Measurements from ENCODE around the gene CSF2.

The CSF2 gene

GRCh38 chr5:132073231-132074013, at the start of gene CSF2:
Gene CSF2, plus strand, starts transcription at chr5:132073789. Its CDS starts 35 bp downstream, at chr5:132073824.
- DNase-seq = no peak

GRCh38 chr5:132024117-132024435, 49.5 kb upstream of the CSF2 start:
- DNase-seq = no peak

GRCh38 chr5:132024789-132025402, 48.7 kb upstream of the CSF2 start:
- DNase-seq = no peak

GRCh38 chr5:132025403-132025971, 48.1 kb upstream of the CSF2 start:
- DNase-seq = no peak

DNA sequence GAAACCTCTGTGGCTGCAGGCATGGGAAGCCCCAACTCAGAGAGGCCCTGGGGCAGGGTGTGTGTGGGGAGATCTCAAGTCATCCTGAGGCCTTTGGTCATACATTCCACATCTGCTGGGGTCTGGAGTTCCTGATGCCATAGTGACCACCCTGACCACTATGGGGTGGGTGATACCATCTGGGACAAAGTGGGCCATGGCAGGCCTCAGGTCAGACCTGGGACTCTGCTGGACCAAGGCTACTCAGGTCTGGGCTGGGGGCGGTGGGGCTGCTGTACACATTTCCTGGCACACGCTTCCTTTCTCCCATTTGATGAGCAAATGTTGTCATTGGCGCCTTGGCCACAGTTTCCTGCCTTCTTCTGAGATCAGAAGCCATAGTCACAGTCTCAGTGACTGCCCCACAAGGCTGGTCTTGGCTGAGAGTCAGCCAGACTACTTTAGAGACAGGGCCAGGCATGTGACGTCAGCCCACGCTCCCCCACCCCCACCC, 47.0 kb upstream of the CSF2 start:
- DNase-seq = no peak

DNA sequence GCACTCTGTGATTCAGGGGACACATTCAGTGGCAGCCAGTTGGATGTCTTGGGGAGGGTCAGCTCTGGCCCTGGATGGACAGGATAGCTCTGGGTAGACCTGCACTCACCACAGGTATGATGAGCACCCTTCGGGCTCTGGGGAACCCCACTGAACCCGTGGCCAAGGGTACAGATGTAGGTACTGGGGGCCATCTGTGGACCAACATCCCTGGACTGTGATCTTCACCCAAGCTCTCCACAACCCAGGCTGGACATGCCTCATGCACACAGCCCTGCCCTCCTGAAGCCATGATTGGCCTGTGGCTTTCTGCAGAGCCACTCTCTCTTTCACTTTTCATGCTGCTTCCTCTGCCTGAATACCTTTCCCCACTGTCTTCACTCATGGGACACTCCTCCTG, 46.6 kb upstream of the CSF2 start:
- DNase-seq = no peak

- DNase-seq = no peak
These were observed 43.8 kb upstream of the CSF2 start for GRCh38 chr5:132029609-132030330.

DNA sequence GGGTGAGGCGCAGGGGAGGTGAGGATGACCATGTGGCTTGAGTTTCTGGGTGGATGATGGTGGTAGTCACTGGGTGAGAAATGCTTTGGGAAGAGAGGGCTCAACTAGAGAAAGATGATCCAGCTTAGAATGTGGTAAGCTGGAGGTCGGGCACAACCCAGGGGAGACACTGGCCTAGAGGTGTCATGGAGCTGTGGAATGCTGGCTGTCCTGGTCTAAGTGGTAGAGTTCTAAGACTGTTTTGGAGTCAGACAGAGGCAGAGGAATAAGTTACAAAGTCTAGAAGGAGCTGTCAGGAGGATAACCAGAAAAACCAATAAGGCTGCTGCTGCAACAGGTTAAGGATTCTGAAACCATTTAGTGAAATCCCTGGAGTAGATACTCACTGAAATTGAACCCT, 43.0 kb upstream of the CSF2 start:
- DNase-seq = no peak

DNA sequence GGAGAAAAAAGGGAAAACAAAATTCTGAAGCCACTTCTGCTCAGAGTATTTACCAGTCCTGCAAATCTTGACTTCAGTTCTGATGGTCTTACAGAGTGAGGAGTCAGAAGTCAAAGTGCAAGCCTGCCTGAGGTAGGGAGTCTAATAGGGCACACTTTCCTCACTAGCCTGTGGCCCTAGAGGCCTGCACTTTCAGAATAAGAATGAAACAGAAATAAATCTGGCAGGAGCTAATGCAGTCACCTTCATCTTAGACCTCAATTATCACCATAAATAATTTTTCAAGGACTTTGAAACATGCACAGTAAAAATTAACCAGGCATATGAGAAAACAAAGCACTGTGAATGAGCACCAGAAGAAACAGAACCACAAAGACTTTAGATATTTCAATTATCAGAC, 41.4 kb upstream of the CSF2 start:
- DNase-seq = no peak

DNA sequence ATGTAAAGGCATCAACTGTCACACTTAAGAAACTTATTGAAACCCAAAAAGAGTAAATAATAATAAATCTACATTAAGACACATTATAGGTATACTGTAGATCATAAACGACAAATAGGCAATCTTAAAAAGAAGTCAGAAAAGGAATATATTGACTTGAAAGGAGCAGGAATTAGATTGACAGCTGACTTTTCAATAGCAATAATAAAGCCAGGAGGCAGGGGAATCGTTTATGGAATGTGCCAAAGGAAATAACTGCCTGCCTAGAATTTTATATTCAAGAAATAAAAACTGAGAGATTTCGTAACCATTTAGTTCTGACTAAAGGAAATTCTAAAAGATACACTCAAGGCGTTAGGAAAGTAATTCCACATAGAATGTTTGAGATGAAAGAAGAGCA, 40.5 kb upstream of the CSF2 start:
- no peak for DNase-seq

GRCh38 chr5:132037353-132037752, 36.2 kb upstream of the CSF2 start:
- DNase-seq = no peak

- DNase-seq = no peak
These were observed 29.4 kb upstream of the CSF2 start for GRCh38 chr5:132044207-132044606.

DNA sequence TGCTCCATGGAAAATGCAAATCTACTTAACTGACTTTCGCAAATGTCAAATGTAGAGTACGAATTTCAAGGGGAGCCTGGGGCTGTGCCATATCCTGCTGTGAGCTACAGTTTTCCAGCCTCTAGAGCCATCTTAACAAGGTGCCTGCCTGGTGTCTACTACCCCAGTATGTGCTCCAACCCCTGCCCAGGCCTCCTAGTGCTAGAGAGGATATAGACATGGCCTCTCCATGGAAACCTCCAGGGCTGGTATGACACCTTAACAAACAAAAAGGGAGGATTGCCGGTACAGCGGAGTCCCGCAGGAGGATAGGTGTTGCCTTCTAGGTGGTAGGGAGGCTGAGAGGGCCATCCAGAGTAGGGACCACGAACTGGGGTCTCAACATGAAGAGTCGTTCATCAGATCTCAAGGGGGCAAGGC, 26.7 kb upstream of the CSF2 start:
- DNase-seq = no peak

- DNase-seq = no peak
These were observed 24.5 kb upstream of the CSF2 start for GRCh38 chr5:132049093-132049492.

DNA sequence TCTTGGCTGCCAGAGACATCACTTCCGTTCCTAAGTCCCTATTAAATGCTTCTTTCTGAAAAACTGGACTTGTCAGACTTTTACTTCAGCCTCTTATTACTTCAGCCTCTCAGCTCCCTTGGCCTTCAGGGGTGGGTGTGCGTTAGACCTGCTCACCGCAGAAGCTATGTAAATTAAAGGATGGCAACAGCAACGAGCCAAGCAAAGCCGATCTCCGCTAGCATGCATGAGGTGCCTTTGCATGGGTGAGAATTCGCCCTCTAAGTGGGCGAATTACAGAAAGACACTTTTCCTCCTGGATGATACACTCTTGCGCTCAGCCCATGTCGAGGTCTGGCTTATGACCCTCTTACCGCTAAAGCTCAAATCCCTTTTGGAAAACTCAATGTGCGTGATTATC, 24.0 kb upstream of the CSF2 start:
- no peak for DNase-seq

GRCh38 chr5:132050136-132050535, 23.5 kb upstream of the CSF2 start:
- DNase-seq = peak; percentile 24

GRCh38 chr5:132050661-132051552, 22.7 kb upstream of the CSF2 start:
- peak; percentile 7 for DNase-seq

DNA sequence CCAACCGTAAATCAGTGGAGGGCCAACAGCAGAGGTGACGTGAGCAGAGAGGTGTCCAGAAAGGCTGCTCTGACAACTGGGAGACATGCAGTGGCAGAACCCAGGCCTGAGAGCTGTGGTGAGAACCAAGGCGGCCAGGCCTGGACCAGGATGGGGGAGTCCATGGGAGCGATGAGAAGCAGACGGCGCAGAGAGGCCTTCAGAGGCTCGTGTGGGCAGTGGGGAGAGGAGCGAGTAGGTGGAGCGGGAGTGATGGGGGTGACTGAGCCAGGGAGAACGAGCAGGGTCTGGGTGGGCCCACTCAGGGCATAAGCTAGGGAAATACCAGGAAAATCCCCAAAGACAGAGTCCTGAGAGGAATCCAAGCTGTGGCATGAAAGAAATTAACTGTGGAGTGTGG, 21.1 kb upstream of the CSF2 start:
- DNase-seq = no peak

- DNase-seq = no peak
These were observed 20.1 kb upstream of the CSF2 start for GRCh38 chr5:132053483-132053882.

DNA sequence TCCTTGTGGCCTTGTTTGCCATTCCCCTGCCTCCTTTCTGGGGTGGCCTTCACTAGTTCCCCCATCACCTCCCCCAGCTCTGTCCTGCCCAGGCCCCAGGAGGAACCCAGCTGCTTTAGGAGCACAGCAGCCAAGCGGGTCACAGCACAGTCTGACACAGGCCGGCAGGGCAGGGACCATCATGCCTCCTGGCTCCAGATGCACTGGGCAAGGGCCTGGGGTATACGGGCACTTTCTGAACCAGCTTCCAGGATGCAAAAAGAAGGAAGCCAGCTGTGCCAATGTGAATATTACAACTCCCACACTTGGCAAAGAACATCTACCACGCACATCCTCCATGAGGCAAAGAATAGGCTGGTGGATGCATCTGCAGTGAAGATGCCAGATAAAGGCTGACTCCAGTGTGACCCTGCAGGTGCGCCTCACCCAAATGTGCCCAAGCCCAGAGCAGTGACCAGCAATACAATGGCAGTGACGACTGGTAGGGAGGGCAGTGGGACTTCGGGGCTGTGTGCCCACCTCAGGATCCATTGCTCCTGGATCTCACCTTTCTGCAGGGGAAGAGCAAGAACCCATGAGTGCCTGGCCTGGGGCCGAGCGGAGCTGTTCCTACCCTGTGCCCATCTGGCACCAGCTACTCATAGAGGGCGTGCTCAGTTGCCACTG, 19.4 kb upstream of the CSF2 start:
- DNase-seq = no peak

DNA sequence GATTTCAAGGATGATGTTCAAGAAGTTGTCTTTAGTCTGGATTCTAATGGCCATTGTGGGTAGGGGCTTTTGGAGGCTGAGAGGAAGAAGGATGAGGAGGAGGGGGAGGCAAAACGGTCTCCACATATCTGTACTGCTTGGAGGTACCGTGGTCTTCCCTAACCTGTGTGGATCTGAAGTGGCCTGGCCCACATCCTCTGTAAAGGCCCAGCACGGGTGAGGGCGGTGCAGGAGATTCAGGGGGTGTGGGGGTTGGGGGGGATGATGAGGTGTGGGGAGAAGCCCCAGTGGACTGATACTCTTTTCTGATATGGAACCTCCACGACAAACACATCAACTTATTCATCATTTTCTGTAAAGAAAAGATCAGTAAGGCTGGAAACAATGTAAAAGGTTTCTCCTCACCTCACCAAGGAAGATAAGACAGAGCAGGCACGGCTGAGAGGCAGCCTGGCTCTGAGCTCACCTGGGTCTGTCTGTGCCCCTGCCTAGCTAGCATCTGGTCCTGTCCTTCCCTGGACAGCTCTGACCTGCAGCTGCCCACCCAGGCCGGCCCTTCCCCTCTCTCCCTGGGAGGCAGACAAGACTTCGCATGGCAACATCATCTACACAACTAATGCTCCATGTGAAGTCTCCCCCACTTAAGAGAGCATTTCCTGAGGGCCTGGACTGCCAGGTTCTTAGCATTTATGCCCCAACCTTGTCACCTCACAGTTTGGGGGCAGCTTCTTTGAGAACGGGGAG, 18.7 kb upstream of the CSF2 start:
- DNase-seq = no peak
